ENCODE measurements around the gene CLMN. TPM values are rescaled to one million over a fixed set of nuclear protein-coding genes. Genes with fewer than 3 reads are reported as not detected.

Gene CLMN
- total and polyA plus RNA-seq, 2 donors (not counting 3 experiments of a cell fraction or from before 2014, with no cell fraction given), result 0.72 to 9.6 TPM

GRCh38 chr14:95225251-95225887 lies 94.3 kb downstream of the CLMN start:
- H3K79me2 ChIP-seq (ENCODE audit: control insufficient read depth, insufficient read depth, low read length), result no peaks in the 10 kb centered on the region
- dilution Hi-C loops (cut with MboI; ENCODE audit: extremely low pct_ligation_motif_present, low sequenced_read_pairs) (no loop called here), intact Hi-C loops (cut with micrococcal nuclease) (no loop called here)
- H3K36me3 ChIP-seq (ENCODE audit: control insufficient read depth in 2 of 2, extremely low read depth in 1 of 2, insufficient read depth in 2 of 2, low read length in 2 of 2), result no peaks in the 10 kb centered on the region
- H3K9me1 ChIP-seq (replicated peaks; ENCODE audit: control insufficient read depth, extremely low read depth, insufficient read depth, low read length), result no peaks in the 10 kb centered on the region
- H2AFZ ChIP-seq (ENCODE audit: low read depth, low read length), result no peak overlapping the region
- H3K9me3 ChIP-seq (replicated peaks; ENCODE audit: control insufficient read depth, insufficient read depth, low read length), result no peaks in the 10 kb centered on the region
- TF ChIP-seq POLR2AphosphoS5 (IDR thresholded peaks at IDR 0.05; ENCODE audit: insufficient read depth, low read depth, low read length) (no peak), POLR2A (IDR thresholded peaks at IDR 0.05; ENCODE audit: low read depth, low read length) (no peak), FOS (IDR thresholded peaks at IDR 0.05; ENCODE audit: borderline replicate concordance, insufficient read depth, low read length) (no peak), GATA2 (IDR thresholded peaks at IDR 0.05; ENCODE audit: insufficient read depth, insufficient read length, low read depth, low read length) (no peak), JUN (IDR thresholded peaks at IDR 0.05; ENCODE audit: borderline replicate concordance, insufficient read depth, insufficient read length, low read depth) (no peak), EZH2 (IDR thresholded peaks at IDR 0.05; ENCODE audit: borderline replicate concordance, low read depth, low read length, severe bottlenecking) (no peak), MYC (IDR thresholded peaks at IDR 0.05; ENCODE audit: low read depth, low read length) (no peak)
- TF ChIP-seq, protein P1, sequence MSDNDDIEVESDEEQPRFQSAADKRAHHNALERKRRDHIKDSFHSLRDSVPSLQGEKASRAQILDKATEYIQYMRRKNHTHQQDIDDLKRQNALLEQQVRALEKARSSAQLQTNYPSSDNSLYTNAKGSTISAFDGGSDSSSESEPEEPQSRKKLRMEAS (IDR thresholded peaks at IDR 0.05; ENCODE audit: insufficient read depth, insufficient read length), result no peak
- TF ChIP-seq, protein P2, sequence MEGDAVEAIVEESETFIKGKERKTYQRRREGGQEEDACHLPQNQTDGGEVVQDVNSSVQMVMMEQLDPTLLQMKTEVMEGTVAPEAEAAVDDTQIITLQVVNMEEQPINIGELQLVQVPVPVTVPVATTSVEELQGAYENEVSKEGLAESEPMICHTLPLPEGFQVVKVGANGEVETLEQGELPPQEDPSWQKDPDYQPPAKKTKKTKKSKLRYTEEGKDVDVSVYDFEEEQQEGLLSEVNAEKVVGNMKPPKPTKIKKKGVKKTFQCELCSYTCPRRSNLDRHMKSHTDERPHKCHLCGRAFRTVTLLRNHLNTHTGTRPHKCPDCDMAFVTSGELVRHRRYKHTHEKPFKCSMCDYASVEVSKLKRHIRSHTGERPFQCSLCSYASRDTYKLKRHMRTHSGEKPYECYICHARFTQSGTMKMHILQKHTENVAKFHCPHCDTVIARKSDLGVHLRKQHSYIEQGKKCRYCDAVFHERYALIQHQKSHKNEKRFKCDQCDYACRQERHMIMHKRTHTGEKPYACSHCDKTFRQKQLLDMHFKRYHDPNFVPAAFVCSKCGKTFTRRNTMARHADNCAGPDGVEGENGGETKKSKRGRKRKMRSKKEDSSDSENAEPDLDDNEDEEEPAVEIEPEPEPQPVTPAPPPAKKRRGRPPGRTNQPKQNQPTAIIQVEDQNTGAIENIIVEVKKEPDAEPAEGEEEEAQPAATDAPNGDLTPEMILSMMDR (IDR thresholded peaks at IDR 0.05; ENCODE audit: extremely low read depth in 1 of 2, insufficient read depth in 1 of 2, low read depth in 1 of 2, low read length in 2 of 2), result no peak
- ChIA-PET POLR2A (no interaction called here), CTCF (interaction anchor here (1.1 kb wide), 1 partner anchor 41 kb away, joined by 6 read pairs; no protein-coding TSS in a partner anchor)
- H3K4me1 ChIP-seq (ENCODE audit: control insufficient read depth, extremely low read depth, insufficient read depth, low read length), result peaks cover 8% of the 10 kb centered on the region
- no peaks in the 10 kb centered on the region for H3K27me3 ChIP-seq (ENCODE audit: control insufficient read depth in 2 of 2, insufficient read depth in 2 of 2, low read length in 2 of 2)
- no peak overlapping the region for H3K4me3 ChIP-seq (replicated peaks in 1 of 3; ENCODE audit: insufficient read depth in 1 of 3, low read depth in 1 of 3, low read length in 3 of 3)
- BruUV-seq (replicated peaks), result no TSS peak
- H3K4me2 ChIP-seq (ENCODE audit: insufficient read depth, low read length), result no peak overlapping the region
- H4K20me1 ChIP-seq (replicated peaks; ENCODE audit: control insufficient read depth, extremely low read depth, insufficient read depth, low read length), result no peaks in the 10 kb centered on the region
- FAIRE-seq (no peak), DNase-seq (ENCODE audit: low read depth, low spot score) (no peak)
- H3K9ac ChIP-seq (replicated peaks; ENCODE audit: extremely low read depth, insufficient read depth, low read length), result no peak overlapping the region
- H3K27ac ChIP-seq (ENCODE audit: insufficient read depth, low read depth, low read length), result no peak overlapping the region
